Type B pancreatic cell (in vitro differentiated cells): ENCODE measurements around the gene ABHD13. TPM values are rescaled to one million over a fixed set of nuclear protein-coding genes. Genes with fewer than 3 reads are reported as not detected.

Experiments
- DNase-seq: peaks from one replicate; pipeline ENCODE4 v3.0.0; 2021; ENCODE audit warnings: mixed read lengths; ENCODE audit not compliant: unreplicated experiment; ENCODE audit errors: extremely low spot score
- H3K27ac Mint-ChIP-seq: 2 replicates; pipeline ENCODE4 v1.8.0; 2021; ENCODE audit warnings: mild to moderate bottlenecking, mixed read lengths
- H3K27me3 Mint-ChIP-seq: 2 replicates; pipeline ENCODE4 v1.8.0; 2021; ENCODE audit warnings: mixed read lengths
- H3K36me3 Mint-ChIP-seq: 2 replicates; pipeline ENCODE4 v1.8.0; 2021; ENCODE audit warnings: mixed read lengths
- H3K4me1 Mint-ChIP-seq: one replicate; pipeline ENCODE4 v1.8.0; 2021; ENCODE audit warnings: mixed read lengths; ENCODE audit not compliant: unreplicated experiment
- H3K4me3 Mint-ChIP-seq: 2 replicates; pipeline ENCODE4 v1.8.0; 2021; ENCODE audit warnings: mild to moderate bottlenecking, mixed read lengths
- H3K9me3 Mint-ChIP-seq: 2 replicates; pipeline ENCODE4 v1.8.0; 2021; ENCODE audit warnings: mixed read lengths
- total RNA-seq: library from RNA; stranded (reverse); gene quantifications from 2 replicates; pipeline ENCODE4 v1.2.1, GENCODE V29; 2021; ENCODE audit warnings: low replicate concordance
- TF ChIP-seq, protein P1 (sequence below): fragments of 200-600 bp; sonication (generic); conservative IDR thresholded peaks from 2 replicates; pipeline ENCODE4 v1.5.0; 2021; ENCODE audit warnings: antibody characterized with exemption, mild to moderate bottlenecking

Gene ABHD13
- total RNA-seq, 1 donor from 2014 or later: 9.0 TPM

DNA sequence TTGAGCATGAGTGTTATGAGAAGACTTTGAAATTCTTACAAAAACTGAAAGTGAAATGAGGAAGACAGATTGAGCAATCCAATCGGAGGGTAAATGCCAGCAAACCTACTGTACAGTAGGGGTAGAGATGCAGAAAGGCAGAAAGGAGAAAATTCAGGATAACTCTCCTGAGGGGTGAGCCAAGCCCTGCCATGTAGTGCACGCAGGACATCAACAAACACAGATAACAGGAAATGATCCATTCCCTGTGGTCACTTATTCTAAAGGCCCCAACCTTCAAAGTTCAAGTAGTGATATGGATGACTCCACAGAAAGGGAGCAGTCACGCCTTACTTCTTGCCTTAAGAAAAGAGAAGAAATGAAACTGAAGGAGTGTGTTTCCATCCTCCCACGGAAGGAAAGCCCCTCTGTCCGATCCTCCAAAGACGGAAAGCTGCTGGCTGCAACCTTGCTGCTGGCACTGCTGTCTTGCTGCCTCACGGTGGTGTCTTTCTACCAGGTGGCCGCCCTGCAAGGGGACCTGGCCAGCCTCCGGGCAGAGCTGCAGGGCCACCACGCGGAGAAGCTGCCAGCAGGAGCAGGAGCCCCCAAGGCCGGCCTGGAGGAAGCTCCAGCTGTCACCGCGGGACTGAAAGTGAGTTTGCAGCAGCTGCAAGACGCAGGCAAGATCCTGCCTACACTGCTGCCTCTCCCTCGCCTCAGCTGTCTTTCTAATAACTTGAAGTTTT is 51.6 kb downstream of the ABHD13 start, which contains the start of gene TNFSF13B:
TNFSF13B (plus strand) TSS at position 118 of the 728 bp plus-strand sequence; CDS start at position 296, 178 bp downstream.
- TF ChIP-seq, protein P1, sequence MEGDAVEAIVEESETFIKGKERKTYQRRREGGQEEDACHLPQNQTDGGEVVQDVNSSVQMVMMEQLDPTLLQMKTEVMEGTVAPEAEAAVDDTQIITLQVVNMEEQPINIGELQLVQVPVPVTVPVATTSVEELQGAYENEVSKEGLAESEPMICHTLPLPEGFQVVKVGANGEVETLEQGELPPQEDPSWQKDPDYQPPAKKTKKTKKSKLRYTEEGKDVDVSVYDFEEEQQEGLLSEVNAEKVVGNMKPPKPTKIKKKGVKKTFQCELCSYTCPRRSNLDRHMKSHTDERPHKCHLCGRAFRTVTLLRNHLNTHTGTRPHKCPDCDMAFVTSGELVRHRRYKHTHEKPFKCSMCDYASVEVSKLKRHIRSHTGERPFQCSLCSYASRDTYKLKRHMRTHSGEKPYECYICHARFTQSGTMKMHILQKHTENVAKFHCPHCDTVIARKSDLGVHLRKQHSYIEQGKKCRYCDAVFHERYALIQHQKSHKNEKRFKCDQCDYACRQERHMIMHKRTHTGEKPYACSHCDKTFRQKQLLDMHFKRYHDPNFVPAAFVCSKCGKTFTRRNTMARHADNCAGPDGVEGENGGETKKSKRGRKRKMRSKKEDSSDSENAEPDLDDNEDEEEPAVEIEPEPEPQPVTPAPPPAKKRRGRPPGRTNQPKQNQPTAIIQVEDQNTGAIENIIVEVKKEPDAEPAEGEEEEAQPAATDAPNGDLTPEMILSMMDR: no peak
- Mint-ChIP-seq H3K4me1 (peaks cover 8% of the 10 kb centered on the region), H3K4me3 (peak within 1 kb of the TSS; percentile 37), H3K27ac (peak within 1 kb of the TSS; percentile 31), H3K27me3 (no peaks in the 10 kb centered on the region), H3K9me3 (no peaks in the 10 kb centered on the region), H3K36me3 (peaks cover 3% of the 10 kb centered on the region)
- no peak for DNase-seq

- H3K4me1 Mint-ChIP-seq: peaks cover 8% of the 10 kb centered on the region
- no peak for DNase-seq
- H3K36me3 Mint-ChIP-seq: peaks cover 3% of the 10 kb centered on the region
- H3K27me3 Mint-ChIP-seq: no peaks in the 10 kb centered on the region
- H3K4me3 Mint-ChIP-seq: no peak overlapping the region
- no peaks in the 10 kb centered on the region for H3K9me3 Mint-ChIP-seq
- TF ChIP-seq, protein P1: no peak
- no peak overlapping the region for H3K27ac Mint-ChIP-seq
Observed at GRCh38 chr13:108270442-108270841, 52.2 kb downstream of the ABHD13 start.

DNA sequence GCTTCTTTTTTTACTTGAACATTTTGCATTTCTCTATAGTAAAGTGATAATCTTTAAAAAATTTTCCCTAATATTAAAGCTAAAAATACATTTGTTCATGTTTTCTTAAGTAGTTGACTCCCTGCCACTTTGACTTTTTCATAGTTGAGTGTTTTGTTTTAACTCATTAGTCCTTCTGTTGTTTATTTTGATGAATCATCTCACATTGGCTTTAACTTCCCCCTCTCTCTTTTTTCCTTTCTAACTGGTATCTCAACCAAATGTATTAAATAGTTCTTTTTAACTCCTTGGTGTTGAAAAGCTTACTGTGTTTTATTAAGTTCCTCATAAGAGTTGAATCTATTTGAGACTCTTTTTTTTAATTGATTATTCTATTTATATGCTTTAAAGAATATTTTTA is 54.1 kb downstream of the ABHD13 start:
- Mint-ChIP-seq H3K36me3 (peaks cover under 1% of the 10 kb centered on the region), H3K27ac (no peak overlapping the region), H3K4me1 (peaks cover 8% of the 10 kb centered on the region), H3K9me3 (no peaks in the 10 kb centered on the region), H3K4me3 (no peak overlapping the region), H3K27me3 (no peaks in the 10 kb centered on the region)
- TF ChIP-seq, protein P1: no peak
- no peak for DNase-seq

GRCh38 chr13:108273429-108274118 is 55.4 kb downstream of the ABHD13 start:
- Mint-ChIP-seq H3K4me3 (no peak overlapping the region), H3K4me1 (peaks cover 8% of the 10 kb centered on the region), H3K27ac (no peak overlapping the region), H3K27me3 (no peaks in the 10 kb centered on the region), H3K9me3 (no peaks in the 10 kb centered on the region), H3K36me3 (no peaks in the 10 kb centered on the region)
- TF ChIP-seq, protein P1: no peak
- DNase-seq: no peak

GRCh38 chr13:108274718-108275117 is 56.5 kb downstream of the ABHD13 start:
- H3K27ac Mint-ChIP-seq: no peak overlapping the region
- peaks cover 3% of the 10 kb centered on the region for H3K4me1 Mint-ChIP-seq
- no peaks in the 10 kb centered on the region for H3K36me3 Mint-ChIP-seq
- DNase-seq: no peak
- no peak overlapping the region for H3K4me3 Mint-ChIP-seq
- TF ChIP-seq, protein P1: no peak
- no peaks in the 10 kb centered on the region for H3K9me3 Mint-ChIP-seq
- H3K27me3 Mint-ChIP-seq: no peaks in the 10 kb centered on the region
